HL-60 (cell line): ENCODE measurements around the gene NEUROD1.

Experiments used
- DNase-seq, 2 experiments: peaks; one replicate each; pipeline ENCODE4 v3.0.0-alpha.2; 2010 to 2020; ENCODE audit warnings: low read depth in 1 of 2, low spot score in 1 of 2
- H3K27ac ChIP-seq: fragments of 250-450 bp; sonication (Bioruptor Pico); replicated peaks from 2 replicates; pipeline ENCODE4 v1.5.1; 2020; ENCODE audit warnings: mild to moderate bottlenecking, moderate library complexity
- H3K27me3 ChIP-seq: fragments of 250-450 bp; sonication (Bioruptor Pico); 2 replicates; pipeline ENCODE4 v1.5.1; 2021; ENCODE audit warnings: mild to moderate bottlenecking, moderate library complexity; ENCODE audit not compliant: insufficient read depth, poor library complexity, severe bottlenecking
- H3K4me3 ChIP-seq: replicated peaks from 2 replicates; pipeline ENCODE4 v1.5.1; 2011; ENCODE audit warnings: mild to moderate bottlenecking, control low read depth, low read length; ENCODE audit not compliant: insufficient read depth
- GABPA ChIP-seq: IDR thresholded peaks from 2 replicates; pipeline ENCODE4 v1.6.1; 2012; ENCODE audit warnings: low read depth
- POLR2AphosphoS5 ChIP-seq: IDR thresholded peaks from 2 replicates; pipeline ENCODE4 v1.6.1; 2012; ENCODE audit warnings: low read depth
- SPI1 ChIP-seq: IDR thresholded peaks from 2 replicates; pipeline ENCODE4 v1.6.1; 2012; ENCODE audit warnings: low read depth, mild to moderate bottlenecking, borderline replicate concordance
- TF ChIP-seq, protein P1 (sequence below): IDR thresholded peaks from 2 replicates; pipeline ENCODE4 v1.6.1; 2012; ENCODE audit warnings: low read depth; ENCODE audit not compliant: insufficient replicate concordance
- TF ChIP-seq, protein P2 (sequence below): IDR thresholded peaks from one replicate; pipeline ENCODE4 v1.5.1; 2011; ENCODE audit warnings: low read length, control low read depth, inconsistent platforms; ENCODE audit not compliant: insufficient read depth

The NEUROD1 gene

GRCh38 chr2:181674461-181674860 is 5.9 kb downstream of the NEUROD1 start:
- Histone ChIP-seq H3K27ac (no peak overlapping the region), H3K27me3 (peaks cover 18% of the 10 kb centered on the region), H3K4me3 (no peak overlapping the region)
- DNase-seq = no peak
- TF ChIP-seq, protein P1, sequence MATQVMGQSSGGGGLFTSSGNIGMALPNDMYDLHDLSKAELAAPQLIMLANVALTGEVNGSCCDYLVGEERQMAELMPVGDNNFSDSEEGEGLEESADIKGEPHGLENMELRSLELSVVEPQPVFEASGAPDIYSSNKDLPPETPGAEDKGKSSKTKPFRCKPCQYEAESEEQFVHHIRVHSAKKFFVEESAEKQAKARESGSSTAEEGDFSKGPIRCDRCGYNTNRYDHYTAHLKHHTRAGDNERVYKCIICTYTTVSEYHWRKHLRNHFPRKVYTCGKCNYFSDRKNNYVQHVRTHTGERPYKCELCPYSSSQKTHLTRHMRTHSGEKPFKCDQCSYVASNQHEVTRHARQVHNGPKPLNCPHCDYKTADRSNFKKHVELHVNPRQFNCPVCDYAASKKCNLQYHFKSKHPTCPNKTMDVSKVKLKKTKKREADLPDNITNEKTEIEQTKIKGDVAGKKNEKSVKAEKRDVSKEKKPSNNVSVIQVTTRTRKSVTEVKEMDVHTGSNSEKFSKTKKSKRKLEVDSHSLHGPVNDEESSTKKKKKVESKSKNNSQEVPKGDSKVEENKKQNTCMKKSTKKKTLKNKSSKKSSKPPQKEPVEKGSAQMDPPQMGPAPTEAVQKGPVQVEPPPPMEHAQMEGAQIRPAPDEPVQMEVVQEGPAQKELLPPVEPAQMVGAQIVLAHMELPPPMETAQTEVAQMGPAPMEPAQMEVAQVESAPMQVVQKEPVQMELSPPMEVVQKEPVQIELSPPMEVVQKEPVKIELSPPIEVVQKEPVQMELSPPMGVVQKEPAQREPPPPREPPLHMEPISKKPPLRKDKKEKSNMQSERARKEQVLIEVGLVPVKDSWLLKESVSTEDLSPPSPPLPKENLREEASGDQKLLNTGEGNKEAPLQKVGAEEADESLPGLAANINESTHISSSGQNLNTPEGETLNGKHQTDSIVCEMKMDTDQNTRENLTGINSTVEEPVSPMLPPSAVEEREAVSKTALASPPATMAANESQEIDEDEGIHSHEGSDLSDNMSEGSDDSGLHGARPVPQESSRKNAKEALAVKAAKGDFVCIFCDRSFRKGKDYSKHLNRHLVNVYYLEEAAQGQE = no peak
- TF ChIP-seq, protein P2, sequence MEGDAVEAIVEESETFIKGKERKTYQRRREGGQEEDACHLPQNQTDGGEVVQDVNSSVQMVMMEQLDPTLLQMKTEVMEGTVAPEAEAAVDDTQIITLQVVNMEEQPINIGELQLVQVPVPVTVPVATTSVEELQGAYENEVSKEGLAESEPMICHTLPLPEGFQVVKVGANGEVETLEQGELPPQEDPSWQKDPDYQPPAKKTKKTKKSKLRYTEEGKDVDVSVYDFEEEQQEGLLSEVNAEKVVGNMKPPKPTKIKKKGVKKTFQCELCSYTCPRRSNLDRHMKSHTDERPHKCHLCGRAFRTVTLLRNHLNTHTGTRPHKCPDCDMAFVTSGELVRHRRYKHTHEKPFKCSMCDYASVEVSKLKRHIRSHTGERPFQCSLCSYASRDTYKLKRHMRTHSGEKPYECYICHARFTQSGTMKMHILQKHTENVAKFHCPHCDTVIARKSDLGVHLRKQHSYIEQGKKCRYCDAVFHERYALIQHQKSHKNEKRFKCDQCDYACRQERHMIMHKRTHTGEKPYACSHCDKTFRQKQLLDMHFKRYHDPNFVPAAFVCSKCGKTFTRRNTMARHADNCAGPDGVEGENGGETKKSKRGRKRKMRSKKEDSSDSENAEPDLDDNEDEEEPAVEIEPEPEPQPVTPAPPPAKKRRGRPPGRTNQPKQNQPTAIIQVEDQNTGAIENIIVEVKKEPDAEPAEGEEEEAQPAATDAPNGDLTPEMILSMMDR = no peak
- TF ChIP-seq SPI1 = no peak
- TF ChIP-seq POLR2AphosphoS5 = no peak
- TF ChIP-seq GABPA = no peak

- DNase-seq = no peak
- no peak overlapping the region for H3K27ac ChIP-seq
- H3K27me3 ChIP-seq = peaks cover 11% of the 10 kb centered on the region
- TF ChIP-seq, protein P2 = no peak
- TF ChIP-seq POLR2AphosphoS5 = no peak
- TF ChIP-seq GABPA = no peak
- TF ChIP-seq, protein P1 = no peak
- TF ChIP-seq SPI1 = no peak
- H3K4me3 ChIP-seq = no peak overlapping the region
Measured at GRCh38 chr2:181673173-181673572, 7.1 kb downstream of the NEUROD1 start.

DNA sequence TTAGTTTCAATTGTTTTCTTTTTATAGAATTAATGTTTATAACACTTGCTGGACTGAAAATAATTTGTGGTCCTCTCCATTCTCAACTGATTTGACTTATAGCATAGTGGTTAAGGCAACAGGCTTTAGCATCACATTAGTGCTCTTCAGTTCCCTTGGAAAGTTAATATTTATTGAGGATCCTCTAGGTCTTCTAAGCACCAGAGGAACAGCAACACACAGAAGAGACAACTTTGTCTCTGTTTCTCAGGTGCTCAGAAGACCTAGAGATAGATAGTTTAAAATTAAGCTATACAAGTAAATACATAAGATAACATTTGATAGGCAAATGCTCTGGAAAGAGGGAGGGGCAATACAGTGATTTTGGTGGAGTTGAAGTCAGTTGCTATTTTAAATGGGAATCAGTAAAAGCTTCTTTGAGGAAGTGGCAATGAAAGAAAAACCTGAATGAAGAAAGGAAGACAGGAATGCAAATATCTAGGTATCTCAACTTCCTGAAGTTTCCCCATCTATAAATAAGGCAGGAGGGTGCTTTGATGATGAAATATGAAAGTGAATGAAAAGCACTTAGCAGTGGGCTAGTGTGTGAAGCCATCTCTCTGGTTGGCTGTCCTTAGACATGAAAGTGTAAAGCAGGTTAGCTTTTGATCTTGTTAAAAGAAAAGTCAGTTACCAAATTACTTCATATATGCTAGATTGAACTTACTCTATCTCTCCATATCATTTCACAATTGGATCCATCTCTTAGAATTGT is 7.9 kb downstream of the NEUROD1 start:
- no peak for DNase-seq
- peaks cover 9% of the 10 kb centered on the region for H3K27me3 ChIP-seq
- no peak overlapping the region for H3K27ac ChIP-seq
- TF ChIP-seq, protein P1 = no peak
- TF ChIP-seq GABPA (no peak), POLR2AphosphoS5 (no peak), SPI1 (no peak)
- TF ChIP-seq, protein P2 = no peak
- no peak overlapping the region for H3K4me3 ChIP-seq
